Hematopoietic multipotent progenitor cell treated with erythropoietin and hydrocortisone succinate and interleukin-3 and kit ligand, for 6 days (in vitro differentiated cells): Measurements from ENCODE around the gene SDK1.
"Not testable (repeated sequence)": the region's sequence is repeated elsewhere in the genome, so short reads cannot be mapped to it uniquely, and the experiment has no call there.

ENCODE experiments used
- DNase-seq: peaks from one replicate; pipeline ENCODE4 v3.0.0-alpha.2; 2015

SDK1 gene

GRCh38 chr7:4314316-4314715 lies 1013.3 kb downstream of the SDK1 start:
- not testable (repeated sequence) for DNase-seq
